Measurements from ENCODE around the gene SH3GL3. TPM values are rescaled to one million over a fixed set of nuclear protein-coding genes. Genes with fewer than 3 reads are reported as not detected.

Gene SH3GL3, protein sequence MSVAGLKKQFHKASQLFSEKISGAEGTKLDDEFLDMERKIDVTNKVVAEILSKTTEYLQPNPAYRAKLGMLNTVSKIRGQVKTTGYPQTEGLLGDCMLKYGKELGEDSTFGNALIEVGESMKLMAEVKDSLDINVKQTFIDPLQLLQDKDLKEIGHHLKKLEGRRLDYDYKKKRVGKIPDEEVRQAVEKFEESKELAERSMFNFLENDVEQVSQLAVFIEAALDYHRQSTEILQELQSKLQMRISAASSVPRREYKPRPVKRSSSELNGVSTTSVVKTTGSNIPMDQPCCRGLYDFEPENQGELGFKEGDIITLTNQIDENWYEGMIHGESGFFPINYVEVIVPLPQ
- total RNA-seq, result not detected

DNA sequence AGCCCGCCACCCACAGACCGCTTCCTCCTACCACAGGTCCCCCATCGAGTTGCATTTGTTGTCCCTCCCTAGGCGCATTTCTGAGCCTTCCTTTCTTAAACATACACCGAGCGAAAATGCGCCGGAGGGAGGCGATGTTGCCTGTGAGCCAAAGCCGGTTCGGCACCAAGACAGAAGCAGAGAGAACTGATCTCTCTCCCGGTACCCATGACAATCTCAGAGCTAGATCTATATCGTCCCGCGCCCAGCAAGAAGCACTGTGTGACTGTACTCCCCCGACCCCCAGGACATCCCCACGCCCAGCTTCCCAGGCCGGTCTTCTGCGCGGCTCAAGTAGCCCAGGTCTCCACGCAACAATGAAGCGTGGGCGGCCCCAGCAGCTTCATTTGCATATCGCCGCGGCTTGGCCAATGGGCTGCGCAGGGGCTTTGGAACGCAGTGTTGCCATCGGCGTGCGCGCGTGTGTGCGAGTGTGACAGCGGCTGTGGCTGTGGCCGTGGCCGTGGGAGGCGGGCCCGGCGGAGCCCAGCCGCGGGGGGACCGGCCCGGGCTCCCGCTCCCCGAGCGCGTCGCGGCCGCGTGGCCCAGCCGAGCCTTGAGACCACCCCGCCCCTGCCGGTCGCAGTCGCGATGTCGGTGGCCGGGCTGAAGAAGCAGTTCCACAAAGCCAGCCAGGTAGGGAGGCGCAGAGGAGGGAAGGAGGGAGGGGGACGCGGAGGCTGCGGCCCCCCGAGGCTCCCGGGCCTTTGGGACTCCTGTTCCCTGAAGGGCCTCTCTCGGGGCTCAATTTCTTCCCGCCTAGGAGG lies at the start of gene SH3GL3:
Gene SH3GL3 (plus strand): TSS at position 438 of the 806 bp plus-strand sequence. CDS start 193 bp downstream, at position 631.
- peak within 1 kb of the TSS; percentile 11 for H3K27ac Mint-ChIP-seq
- H3K27me3 Mint-ChIP-seq (ENCODE audit: low read depth), result peaks cover 43% of the 10 kb centered on the region
- H3K4me1 Mint-ChIP-seq (ENCODE audit: low read depth), result peaks cover 9% of the 10 kb centered on the region
- ChIA-PET POLR2A (no interaction called here), CTCF (interaction anchor here (0.7 to 2.4 kb wide), 6 partner anchors 9 to 124 kb away, joined by 3 to 13 read pairs (median 5); no protein-coding TSS in a partner anchor)
- ATAC-seq (peak; percentile 94), DNase-seq (peak; percentile 74)
- no peaks in the 10 kb centered on the region for H3K9me3 Mint-ChIP-seq (ENCODE audit: insufficient read depth)
- no peaks in the 10 kb centered on the region for H3K36me3 Mint-ChIP-seq (ENCODE audit: low read depth)
- peak within 1 kb of the TSS; percentile 64 for H3K4me3 Mint-ChIP-seq

DNA sequence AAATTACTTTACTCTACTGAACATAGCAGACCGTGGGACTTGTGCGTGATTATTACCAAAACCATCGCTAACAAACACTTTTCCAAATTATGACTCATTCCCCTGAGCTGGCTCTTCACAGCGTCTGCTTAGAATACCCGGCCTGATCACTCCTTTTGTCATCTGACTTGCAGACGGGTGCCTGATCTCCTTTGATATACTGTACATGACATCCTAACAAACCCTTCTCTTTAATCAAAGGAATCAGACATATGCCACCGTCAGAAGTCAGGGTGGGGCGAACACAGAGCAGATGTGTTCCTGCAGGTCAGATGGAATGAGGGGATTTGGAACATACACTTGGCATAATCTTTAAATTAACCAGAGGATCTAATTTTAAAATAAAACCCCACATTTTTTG lies 48.5 kb upstream of the SH3GL3 start:
- no peak overlapping the region for H3K4me3 Mint-ChIP-seq
- ChIA-PET POLR2A (no interaction called here), CTCF (no interaction called here)
- no peaks in the 10 kb centered on the region for H3K4me1 Mint-ChIP-seq (ENCODE audit: low read depth)
- no peaks in the 10 kb centered on the region for H3K36me3 Mint-ChIP-seq (ENCODE audit: low read depth)
- H3K9me3 Mint-ChIP-seq (ENCODE audit: insufficient read depth), result no peaks in the 10 kb centered on the region
- DNase-seq (no peak), ATAC-seq (no peak)
- H3K27me3 Mint-ChIP-seq (ENCODE audit: low read depth), result peaks cover 8% of the 10 kb centered on the region
- H3K27ac Mint-ChIP-seq, result no peak overlapping the region

DNA sequence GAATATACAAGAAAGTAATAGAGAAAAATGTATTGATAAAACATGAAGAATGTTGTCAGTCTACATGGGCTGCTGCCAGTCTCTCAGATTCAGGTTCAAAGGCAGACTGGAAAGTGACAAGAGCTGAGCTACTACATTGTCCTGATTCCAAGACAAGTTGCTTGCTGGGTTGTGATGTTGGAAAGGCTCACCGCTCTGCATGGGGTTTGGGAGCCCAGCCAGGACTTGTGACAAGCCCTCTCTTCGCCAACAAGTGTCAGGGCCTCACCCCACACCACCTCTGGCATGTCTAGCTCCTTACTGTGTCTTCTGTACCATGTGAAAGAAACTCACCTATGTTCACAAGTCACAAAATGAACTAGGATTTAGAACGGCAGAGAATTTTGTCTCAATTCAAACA lies 43.0 kb upstream of the SH3GL3 start:
- DNase-seq, result no peak
- Mint-ChIP-seq H3K4me3 (no peak overlapping the region), H3K36me3 (ENCODE audit: low read depth) (no peaks in the 10 kb centered on the region), H3K27me3 (ENCODE audit: low read depth) (peaks cover 8% of the 10 kb centered on the region), H3K9me3 (ENCODE audit: insufficient read depth) (no peaks in the 10 kb centered on the region), H3K27ac (no peak overlapping the region), H3K4me1 (ENCODE audit: low read depth) (no peaks in the 10 kb centered on the region)
- ChIA-PET POLR2A (no interaction called here), CTCF (no interaction called here)
- no peak for ATAC-seq

DNA sequence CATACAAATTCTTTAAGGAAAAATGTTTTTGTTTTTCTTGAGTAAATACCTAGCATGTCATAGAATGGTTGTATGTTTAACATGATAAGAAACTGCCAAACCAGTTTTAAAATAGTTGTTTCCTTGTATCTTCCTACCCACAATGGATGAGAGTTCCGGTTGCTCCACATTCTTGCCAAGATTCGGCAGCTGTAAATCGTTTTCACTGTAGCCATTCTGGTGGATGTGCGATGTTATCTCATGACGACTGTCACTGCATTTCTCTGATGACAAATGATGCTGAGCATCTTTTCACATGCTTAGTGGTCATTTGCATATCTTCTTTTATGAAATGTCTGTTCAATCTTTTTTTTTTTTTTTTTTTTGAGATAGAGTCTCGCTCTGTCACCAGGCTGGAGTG lies 36.6 kb upstream of the SH3GL3 start:
- CTCF ChIA-PET, result no interaction called here

DNA sequence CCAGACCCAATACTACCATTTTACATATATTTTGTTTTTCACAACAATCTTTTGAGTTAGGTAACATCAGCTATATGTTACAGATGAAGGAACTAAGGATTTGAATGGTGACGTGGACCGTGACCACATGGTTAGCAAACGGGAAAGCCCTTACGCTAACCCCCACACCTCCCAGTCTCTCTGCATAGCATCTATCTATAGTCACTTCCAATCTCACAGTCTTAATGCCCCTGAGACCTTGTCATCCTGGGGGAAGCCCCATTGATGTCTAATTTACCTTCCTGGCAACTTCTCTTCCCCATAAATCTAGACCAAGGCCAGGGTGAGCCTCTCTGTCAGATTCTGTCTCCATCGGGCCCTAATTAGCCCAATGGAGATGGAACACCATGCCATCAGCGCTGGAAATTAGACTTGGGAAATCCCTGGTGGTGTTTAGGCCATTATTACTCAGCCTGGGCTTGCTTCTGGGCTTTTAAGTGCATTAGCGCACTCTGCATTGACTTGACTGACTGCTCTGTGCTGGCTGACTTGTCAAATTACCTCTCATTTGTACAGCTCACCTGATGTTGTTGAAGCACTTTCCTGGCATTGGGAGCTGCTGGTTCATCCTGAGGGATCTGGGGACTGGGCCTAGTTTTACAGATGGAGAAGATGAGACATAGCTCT lies 34.0 kb upstream of the SH3GL3 start:
- no peak overlapping the region for H3K4me3 Mint-ChIP-seq

More for the DNA sequence above, 36.6 kb upstream of the SH3GL3 start:
- Mint-ChIP-seq H3K27ac (no peak overlapping the region), H3K4me1 (ENCODE audit: low read depth) (no peaks in the 10 kb centered on the region), H3K4me3 (no peak overlapping the region), H3K27me3 (ENCODE audit: low read depth) (peaks cover 3% of the 10 kb centered on the region), H3K9me3 (ENCODE audit: insufficient read depth) (no peaks in the 10 kb centered on the region), H3K36me3 (ENCODE audit: low read depth) (no peaks in the 10 kb centered on the region)
- DNase-seq (no peak), ATAC-seq (no peak)
- POLR2A ChIA-PET, result no interaction called here

DNA sequence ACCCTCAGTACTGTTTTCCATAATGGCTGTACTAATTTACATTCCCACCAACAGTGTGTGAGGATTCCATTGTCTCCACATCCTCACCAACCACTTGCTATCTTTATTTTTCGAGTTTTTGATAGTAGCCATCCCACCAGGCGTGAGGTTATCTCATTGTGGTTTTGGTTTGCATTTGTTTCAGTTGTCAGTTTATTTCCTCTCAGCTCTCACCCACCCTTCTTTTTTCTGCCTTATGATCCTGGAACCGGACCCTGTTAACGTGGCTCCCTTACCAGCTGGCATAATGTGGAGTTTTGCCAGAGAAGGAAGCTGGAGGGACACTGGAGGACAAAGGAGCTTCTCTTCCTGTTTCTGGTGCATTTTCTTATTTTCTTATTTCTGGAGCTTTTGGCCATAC lies 25.1 kb upstream of the SH3GL3 start:
- ChIA-PET POLR2A (no interaction called here), CTCF (no interaction called here)
- no peak for DNase-seq
- Mint-ChIP-seq H3K4me3 (no peak overlapping the region), H3K27me3 (ENCODE audit: low read depth) (peaks cover 2% of the 10 kb centered on the region), H3K9me3 (ENCODE audit: insufficient read depth) (no peaks in the 10 kb centered on the region), H3K27ac (no peak overlapping the region), H3K36me3 (ENCODE audit: low read depth) (no peaks in the 10 kb centered on the region), H3K4me1 (ENCODE audit: low read depth) (no peaks in the 10 kb centered on the region)
- ATAC-seq, result no peak

More for the DNA sequence above, 34.0 kb upstream of the SH3GL3 start:
- no peak for DNase-seq
- H3K27me3 Mint-ChIP-seq (ENCODE audit: low read depth), result peaks cover 3% of the 10 kb centered on the region
- H3K27ac Mint-ChIP-seq, result no peak overlapping the region
- no peaks in the 10 kb centered on the region for H3K4me1 Mint-ChIP-seq (ENCODE audit: low read depth)
- no peaks in the 10 kb centered on the region for H3K9me3 Mint-ChIP-seq (ENCODE audit: insufficient read depth)
- ATAC-seq, result no peak
- ChIA-PET CTCF (no interaction called here), POLR2A (no interaction called here)
- no peaks in the 10 kb centered on the region for H3K36me3 Mint-ChIP-seq (ENCODE audit: low read depth)

DNA sequence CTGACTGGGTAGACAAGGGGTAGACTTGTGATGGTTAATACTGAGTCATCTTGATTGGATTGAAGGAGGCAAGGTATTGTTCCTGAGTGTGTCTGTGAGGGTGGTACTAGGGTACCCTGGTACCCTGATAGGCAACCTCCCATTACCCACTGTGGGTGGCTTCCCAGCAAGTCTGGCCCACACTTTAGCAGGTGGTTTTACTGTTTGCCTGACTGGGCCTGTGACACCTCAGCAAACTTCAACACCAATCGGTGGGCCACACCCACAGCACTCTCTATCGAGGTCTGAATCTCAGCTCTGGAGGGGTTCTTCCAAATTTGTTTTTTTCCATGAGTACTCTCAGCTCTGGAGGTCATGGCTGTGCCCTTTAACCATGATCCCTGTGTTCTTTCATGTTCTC lies 24.6 kb upstream of the SH3GL3 start:
- no peaks in the 10 kb centered on the region for H3K36me3 Mint-ChIP-seq (ENCODE audit: low read depth)
- H3K4me1 Mint-ChIP-seq (ENCODE audit: low read depth), result no peaks in the 10 kb centered on the region
- CTCF ChIA-PET, result interaction anchor here (1.5 kb wide), 1 partner anchor 174 kb away, joined by 3 read pairs; no protein-coding TSS in a partner anchor
- POLR2A ChIA-PET, result no interaction called here
- H3K9me3 Mint-ChIP-seq (ENCODE audit: insufficient read depth), result no peaks in the 10 kb centered on the region
- no peak overlapping the region for H3K4me3 Mint-ChIP-seq
- H3K27ac Mint-ChIP-seq, result no peak overlapping the region
- no peak for DNase-seq
- ATAC-seq, result no peak
- peaks cover 2% of the 10 kb centered on the region for H3K27me3 Mint-ChIP-seq (ENCODE audit: low read depth)

DNA sequence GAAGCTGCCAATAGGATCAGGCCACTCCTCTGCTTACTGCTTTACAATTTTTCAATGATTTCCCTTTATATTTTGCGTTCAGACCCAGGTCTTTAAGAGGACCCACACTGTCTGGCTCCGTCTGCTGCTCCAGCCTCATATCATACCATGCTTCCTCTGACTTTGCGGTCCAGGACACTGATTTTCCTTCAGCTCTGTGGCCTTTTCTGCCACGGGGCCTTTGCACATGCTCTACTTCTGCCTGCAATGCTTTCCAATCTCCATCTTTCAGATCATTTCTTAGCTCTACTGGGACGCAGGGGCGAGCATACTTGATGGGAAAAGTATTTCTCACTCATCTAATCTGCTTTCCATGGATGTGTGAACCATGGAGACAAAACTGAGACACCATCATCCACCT lies 23.0 kb upstream of the SH3GL3 start:
- no peaks in the 10 kb centered on the region for H3K4me1 Mint-ChIP-seq (ENCODE audit: low read depth)
- no peak overlapping the region for H3K4me3 Mint-ChIP-seq
- peaks cover 5% of the 10 kb centered on the region for H3K27me3 Mint-ChIP-seq (ENCODE audit: low read depth)
- ATAC-seq (no peak), DNase-seq (no peak)
- no peaks in the 10 kb centered on the region for H3K9me3 Mint-ChIP-seq (ENCODE audit: insufficient read depth)
- POLR2A ChIA-PET, result no interaction called here
- no peak overlapping the region for H3K27ac Mint-ChIP-seq
- H3K36me3 Mint-ChIP-seq (ENCODE audit: low read depth), result no peaks in the 10 kb centered on the region
- CTCF ChIA-PET, result interaction anchor here (1.5 kb wide), 1 partner anchor 176 kb away, joined by 3 read pairs; no protein-coding TSS in a partner anchor

DNA sequence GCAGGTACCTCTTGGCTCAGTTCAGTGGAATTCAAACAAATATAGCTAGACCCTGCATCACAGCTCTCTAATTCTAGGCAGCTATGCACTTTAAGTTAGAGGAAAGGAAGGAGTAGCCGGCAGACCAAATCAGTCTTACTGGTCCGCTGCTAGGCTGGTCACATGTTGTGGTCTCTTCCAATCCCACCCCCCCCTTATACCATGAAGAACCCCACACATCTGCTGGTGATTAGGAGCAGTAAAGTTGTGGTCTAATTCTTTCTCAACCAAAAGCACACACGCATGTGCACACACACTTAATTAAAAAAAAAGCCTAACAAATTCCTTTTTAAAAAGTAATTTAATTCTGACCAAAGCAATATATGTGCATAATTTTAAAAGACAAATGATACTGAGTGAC lies 16.7 kb upstream of the SH3GL3 start:
- peaks cover 18% of the 10 kb centered on the region for H3K27me3 Mint-ChIP-seq (ENCODE audit: low read depth)
- ChIA-PET POLR2A (no interaction called here), CTCF (interaction anchor here (1.2 to 2.5 kb wide), 2 partner anchors 8 to 17 kb away, joined by 3 to 8 read pairs; partner anchors contain the start of gene SH3GL3)
- H3K9me3 Mint-ChIP-seq (ENCODE audit: insufficient read depth), result no peaks in the 10 kb centered on the region
- H3K4me1 Mint-ChIP-seq (ENCODE audit: low read depth), result no peaks in the 10 kb centered on the region
- no peak overlapping the region for H3K27ac Mint-ChIP-seq
- no peak overlapping the region for H3K4me3 Mint-ChIP-seq
- no peak for ATAC-seq
- no peaks in the 10 kb centered on the region for H3K36me3 Mint-ChIP-seq (ENCODE audit: low read depth)
- no peak for DNase-seq

DNA sequence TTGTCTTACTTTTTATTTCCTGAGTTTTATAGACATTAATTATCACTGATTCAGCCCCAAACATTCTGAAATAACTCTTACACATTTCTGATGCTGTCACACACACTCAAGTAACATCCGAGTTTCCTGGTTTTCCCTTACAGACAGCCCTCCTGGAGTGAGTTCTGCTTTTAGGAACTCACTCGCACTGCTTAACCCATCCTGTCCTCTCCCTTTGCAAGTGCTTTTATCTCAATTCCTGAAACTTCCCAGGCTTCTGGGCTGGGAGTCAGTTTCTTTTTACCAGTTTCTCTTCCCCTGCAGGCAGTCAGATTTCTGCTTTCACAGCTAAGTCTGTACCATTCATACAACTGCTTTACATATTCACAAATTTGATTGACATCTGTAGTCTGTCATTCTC lies 15.6 kb upstream of the SH3GL3 start:
- POLR2A ChIA-PET, result no interaction called here
- H3K4me1 Mint-ChIP-seq (ENCODE audit: low read depth), result no peaks in the 10 kb centered on the region
- no peaks in the 10 kb centered on the region for H3K9me3 Mint-ChIP-seq (ENCODE audit: insufficient read depth)
- CTCF ChIA-PET, result no interaction called here
- H3K27me3 Mint-ChIP-seq (ENCODE audit: low read depth), result peaks cover 18% of the 10 kb centered on the region
- no peak for ATAC-seq
- no peak for DNase-seq
- no peaks in the 10 kb centered on the region for H3K36me3 Mint-ChIP-seq (ENCODE audit: low read depth)
- no peak overlapping the region for H3K27ac Mint-ChIP-seq
- H3K4me3 Mint-ChIP-seq, result no peak overlapping the region

DNA sequence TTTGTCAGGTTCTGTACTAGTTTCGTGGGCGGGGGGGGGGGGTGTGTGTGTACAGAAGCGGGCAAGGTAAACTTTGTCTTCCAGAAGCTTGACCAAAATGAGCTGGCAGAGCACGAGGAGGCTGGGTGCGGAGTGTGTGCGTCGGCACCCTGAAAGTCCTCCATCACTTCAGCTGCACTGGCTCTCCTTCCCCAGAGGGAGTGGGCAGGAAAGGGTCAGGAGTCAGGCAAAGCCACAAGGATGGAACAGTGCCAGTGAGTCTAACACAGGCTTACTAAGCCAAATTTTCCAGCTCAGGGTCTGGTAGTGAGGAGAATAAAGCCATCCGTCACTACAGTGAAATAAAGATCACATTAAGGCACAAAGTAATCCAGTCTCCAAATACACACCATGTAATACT lies 11.9 kb upstream of the SH3GL3 start:
- CTCF ChIA-PET, result interaction anchor here (1.4 to 3.5 kb wide), 4 partner anchors 13 to 187 kb away, joined by 5 to 21 read pairs (median 10); partner anchors contain the start of gene SH3GL3
- H3K27me3 Mint-ChIP-seq (ENCODE audit: low read depth), result peaks cover 12% of the 10 kb centered on the region
- H3K27ac Mint-ChIP-seq, result no peak overlapping the region
- POLR2A ChIA-PET, result no interaction called here
- ATAC-seq (no peak), DNase-seq (no peak)
- H3K9me3 Mint-ChIP-seq (ENCODE audit: insufficient read depth), result no peaks in the 10 kb centered on the region
- H3K36me3 Mint-ChIP-seq (ENCODE audit: low read depth), result no peaks in the 10 kb centered on the region
- no peaks in the 10 kb centered on the region for H3K4me1 Mint-ChIP-seq (ENCODE audit: low read depth)
- H3K4me3 Mint-ChIP-seq, result no peak overlapping the region

DNA sequence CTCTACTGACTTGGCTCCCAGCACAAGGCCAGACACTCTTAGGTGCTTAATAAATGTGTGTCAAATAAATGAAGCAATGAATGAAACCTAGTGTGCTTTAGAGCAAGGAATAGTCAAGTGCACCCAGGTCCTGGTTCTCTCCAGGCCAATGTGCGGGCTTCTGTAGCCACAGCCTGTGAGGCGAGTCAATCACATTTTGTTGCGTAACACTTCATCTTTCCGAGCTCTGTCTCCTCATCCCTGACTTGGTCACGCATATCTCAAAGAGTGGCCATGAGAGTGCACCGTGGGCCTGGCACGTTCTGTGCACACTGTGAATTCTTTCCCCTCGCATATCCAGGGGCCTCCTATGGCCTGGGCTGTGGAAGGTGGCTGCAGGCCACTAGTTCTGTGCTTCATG lies 11.4 kb upstream of the SH3GL3 start:
- POLR2A ChIA-PET, result no interaction called here
- DNase-seq, result no peak
- H3K27me3 Mint-ChIP-seq (ENCODE audit: low read depth), result peaks cover 10% of the 10 kb centered on the region
- H3K9me3 Mint-ChIP-seq (ENCODE audit: insufficient read depth), result no peaks in the 10 kb centered on the region
- no peak overlapping the region for H3K27ac Mint-ChIP-seq
- no peak overlapping the region for H3K4me3 Mint-ChIP-seq
- CTCF ChIA-PET, result interaction anchor here (1.3 to 3.5 kb wide), 6 partner anchors 12 to 426 kb away, joined by 3 to 21 read pairs (median 6); partner anchors contain the start of gene SH3GL3
- H3K4me1 Mint-ChIP-seq (ENCODE audit: low read depth), result no peaks in the 10 kb centered on the region
- H3K36me3 Mint-ChIP-seq (ENCODE audit: low read depth), result no peaks in the 10 kb centered on the region
- no peak for ATAC-seq
